ENCODE measurements around the gene CYP3A7. TPM values are rescaled to one million over a fixed set of nuclear protein-coding genes. Genes with fewer than 3 reads are reported as not detected.

Gene CYP3A7
- total and polyA plus RNA-seq, 2 of the 13 experiments (the other 11 are each of a cell fraction or from before 2014, with no cell fraction given), result 5.8 to 6.4 TPM

- TF ChIP-seq CREB1 (IDR thresholded peaks at IDR 0.05) (no peak), CREB1 (CRISPR knock-in tag; IDR thresholded peaks at IDR 0.05) (no peak), CENPBD1 (CRISPR knock-in tag; IDR thresholded peaks at IDR 0.05; ENCODE audit: borderline replicate concordance, low read depth) (no peak)
Observed at GRCh38 chr7:99762680-99763327, 27.8 kb upstream of the CYP3A7 start (continued).

GRCh38 chr7:99755085-99755484 is 20.1 kb upstream of the CYP3A7 start:
- Histone ChIP-seq H3K9ac (ENCODE audit: insufficient read depth, low read depth, low read length) (no peak overlapping the region), H2AFZ (ENCODE audit: low read length) (no peak overlapping the region), H3K4me2 (ENCODE audit: low read depth, low read length) (no peak overlapping the region), H3K9me3 (ENCODE audit: low read length) (no peaks in the 10 kb centered on the region), H3K4me1 (ENCODE audit: insufficient read depth, low read length) (peaks cover 38% of the 10 kb centered on the region), H3K27me3 (ENCODE audit: control insufficient read depth in 1 of 2, insufficient read depth in 2 of 2, low read length in 2 of 2) (no peaks in the 10 kb centered on the region), H3K36me3 (replicated peaks in 1 of 2; ENCODE audit: control insufficient read depth in 1 of 2, insufficient read depth in 2 of 2, low read length in 2 of 2) (no peaks in the 10 kb centered on the region), H3K4me3 (replicated peaks in 1 of 3; ENCODE audit: insufficient read depth in 1 of 3, low read depth in 2 of 3, low read length in 3 of 3) (no peak overlapping the region), H3K79me2 (ENCODE audit: insufficient read depth, low read length) (no peaks in the 10 kb centered on the region), H3K27ac (ENCODE audit: extremely low read length, insufficient read depth, low read length) (no peak overlapping the region), H4K20me1 (ENCODE audit: insufficient read depth, low read length) (no peaks in the 10 kb centered on the region)
- WGBS (ENCODE audit: low lambda C conversion rate), result 90% methylated on average over 1 of the region's 1 CpG
- FAIRE-seq (no peak), ATAC-seq (no peak), DNase-seq (ENCODE audit: low spot score) (no peak)
- intact Hi-C loops (cut with micrococcal nuclease; ENCODE audit: unreplicated experiment), result no loop called here
- in situ Hi-C loops (cut with HindIII; ENCODE audit: extremely low pct_ligation_motif_present, low pct_unique_long_range_greater_than_20kb), result no loop called here
- TF ChIP-seq MAFK (conservative IDR thresholded peaks at IDR 0.05 in 1 of 2, IDR thresholded peaks at IDR 0.05 in 1 of 2; ENCODE audit: low read length in 2 of 2), result no peak
- TF ChIP-seq NAIF1 (CRISPR knock-in tag; IDR thresholded peaks at IDR 0.05; ENCODE audit: borderline replicate concordance), result no peak
- BruUV-seq (replicated peaks), result no TSS peak
- ChIA-PET CTCF (ENCODE audit: low intra/inter-chr PET ratio, low total read pairs) (no interaction called here), POLR2A (no interaction called here)

GRCh38 chr7:99752356-99752755 is 17.4 kb upstream of the CYP3A7 start:
- H3K27ac ChIP-seq (ENCODE audit: extremely low read length, insufficient read depth, low read length), result no peak overlapping the region
- ATAC-seq (peak; percentile 64; the same call in 2 of the 3 replicates), FAIRE-seq (peak; percentile 46)

More at GRCh38 chr7:99752356-99752755, 17.4 kb upstream of the CYP3A7 start:
- H3K79me2 ChIP-seq (ENCODE audit: insufficient read depth, low read length), result no peaks in the 10 kb centered on the region
- H3K4me1 ChIP-seq (ENCODE audit: insufficient read depth, low read length), result peaks cover 39% of the 10 kb centered on the region
- peak overlapping the region; percentile 53 for H3K4me2 ChIP-seq (ENCODE audit: low read depth, low read length)
- no peak overlapping the region for H3K9ac ChIP-seq (ENCODE audit: insufficient read depth, low read depth, low read length)
- WGBS (ENCODE audit: low lambda C conversion rate), result 60% methylated on average over 3 of the region's 3 CpGs
- intact Hi-C loops (cut with micrococcal nuclease; ENCODE audit: unreplicated experiment), result no loop called here
- H3K9me3 ChIP-seq (ENCODE audit: low read length), result no peaks in the 10 kb centered on the region
- no peaks in the 10 kb centered on the region for H3K27me3 ChIP-seq (ENCODE audit: control insufficient read depth in 1 of 2, insufficient read depth in 2 of 2, low read length in 2 of 2)
- BruUV-seq (replicated peaks), result no TSS peak
- no peak for DNase-seq (ENCODE audit: low spot score)
- POLR2A ChIA-PET, result interaction anchor here (1.8 kb wide), 1 partner anchor 10 kb away, joined by 4 read pairs; no protein-coding TSS in a partner anchor
- no peaks in the 10 kb centered on the region for H4K20me1 ChIP-seq (ENCODE audit: insufficient read depth, low read length)
- H3K4me3 ChIP-seq (replicated peaks in 1 of 3; ENCODE audit: insufficient read depth in 1 of 3, low read depth in 2 of 3, low read length in 3 of 3), result no peak overlapping the region
- H3K36me3 ChIP-seq (replicated peaks in 1 of 2; ENCODE audit: control insufficient read depth in 1 of 2, insufficient read depth in 2 of 2, low read length in 2 of 2), result no peaks in the 10 kb centered on the region
- CTCF ChIA-PET (ENCODE audit: low intra/inter-chr PET ratio, low total read pairs), result no interaction called here
- in situ Hi-C loops (cut with HindIII; ENCODE audit: extremely low pct_ligation_motif_present, low pct_unique_long_range_greater_than_20kb), result no loop called here
- TF ChIP-seq MED1 (CRISPR knock-in tag; IDR thresholded peaks at IDR 0.05), result peak; percentile 18; the same call in 1 of the 2 replicates
- TF ChIP-seq YEATS4 (CRISPR knock-in tag; IDR thresholded peaks at IDR 0.05; ENCODE audit: borderline replicate concordance), result no peak
- TF ChIP-seq, protein P1, sequence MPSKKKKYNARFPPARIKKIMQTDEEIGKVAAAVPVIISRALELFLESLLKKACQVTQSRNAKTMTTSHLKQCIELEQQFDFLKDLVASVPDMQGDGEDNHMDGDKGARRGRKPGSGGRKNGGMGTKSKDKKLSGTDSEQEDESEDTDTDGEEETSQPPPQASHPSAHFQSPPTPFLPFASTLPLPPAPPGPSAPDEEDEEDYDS (CRISPR knock-in tag; IDR thresholded peaks at IDR 0.05), result peak; percentile 58; the same call in 1 of the 2 replicates
- H2AFZ ChIP-seq (ENCODE audit: low read length), result no peak overlapping the region
